ENCODE measurements around the gene ERC2. TPM values are rescaled to one million over a fixed set of nuclear protein-coding genes. Genes with fewer than 3 reads are reported as not detected.
"Not testable (repeated sequence)": the region's sequence is repeated elsewhere in the genome, so short reads cannot be mapped to it uniquely, and the experiment has no call there.

The ERC2 gene
- total and polyA plus RNA-seq, 7 experiments from 2014 or later = not detected

GRCh38 chr3:56066405-56066804, 401.9 kb downstream of the ERC2 start:
- H3K4me3 Mint-ChIP-seq = not testable (repeated sequence)

GRCh38 chr3:56064684-56065083, 403.6 kb downstream of the ERC2 start:
- ATAC-seq = no peak

More at GRCh38 chr3:56066405-56066804, 401.9 kb downstream of the ERC2 start:
- H3K4me3 ChIP-seq (ENCODE audit: low read length); H3K36me3 ChIP-seq (ENCODE audit: control insufficient read depth in 2 of 3, insufficient read depth in 3 of 3, low read length in 3 of 3); H3K9me3 ChIP-seq (ENCODE audit: control insufficient read depth in 2 of 3, low read length in 3 of 3); H3K27ac ChIP-seq (ENCODE audit: low read depth, low read length); H3K4me1 Mint-ChIP-seq; H3K4me1 ChIP-seq (ENCODE audit: control insufficient read depth in 2 of 2, insufficient read depth in 2 of 2, low read length in 2 of 2); CTCF ChIA-PET; H3K27me3 ChIP-seq (ENCODE audit: control insufficient read depth in 2 of 2, insufficient read depth in 2 of 2, low read length in 2 of 2); H3K27ac Mint-ChIP-seq; POLR2A ChIA-PET; H3K36me3 Mint-ChIP-seq; DNase-seq; intact Hi-C loops (cut with micrococcal nuclease); ATAC-seq: not testable (repeated sequence)
- Mint-ChIP-seq H3K27me3 (peaks cover 0 to 11% (median 4%) of the 10 kb centered on the region in 5 donors), H3K9me3 (peaks cover 2 to 15% (median 8%) of the 10 kb centered on the region in 11 donors)

GRCh38 chr3:56061279-56061626, 407.0 kb downstream of the ERC2 start:
- ChIA-PET CTCF (no interaction called here), POLR2A (no interaction called here)
- peaks cover 0 to 5% (median 3%) of the 10 kb centered on the region in 11 donors for H3K9me3 Mint-ChIP-seq
- no peaks in the 10 kb centered on the region for H3K9me3 ChIP-seq (ENCODE audit: control insufficient read depth in 2 of 3, low read length in 3 of 3)
- no peak overlapping the region for H3K4me3 ChIP-seq (ENCODE audit: low read length)
- H3K36me3 Mint-ChIP-seq = no peaks in the 10 kb centered on the region
- H3K27ac ChIP-seq (ENCODE audit: low read depth, low read length) = no peak overlapping the region
- no peak for DNase-seq
- H3K4me3 Mint-ChIP-seq = no peak overlapping the region
- H3K27me3 Mint-ChIP-seq = peaks cover 0 to 4% (median 0%) of the 10 kb centered on the region in 5 donors
- H3K36me3 ChIP-seq (ENCODE audit: control insufficient read depth in 2 of 3, insufficient read depth in 3 of 3, low read length in 3 of 3) = no peaks in the 10 kb centered on the region
- ATAC-seq = no peak
- no peaks in the 10 kb centered on the region for H3K4me1 ChIP-seq (ENCODE audit: control insufficient read depth in 2 of 2, insufficient read depth in 2 of 2, low read length in 2 of 2)
- no peaks in the 10 kb centered on the region for H3K27me3 ChIP-seq (ENCODE audit: control insufficient read depth in 2 of 2, insufficient read depth in 2 of 2, low read length in 2 of 2)
- no peak overlapping the region for H3K27ac Mint-ChIP-seq
- H3K4me1 Mint-ChIP-seq = no peaks in the 10 kb centered on the region
- intact Hi-C loops (cut with micrococcal nuclease) = no loop called here

More at GRCh38 chr3:56064684-56065083, 403.6 kb downstream of the ERC2 start:
- Histone ChIP-seq H3K36me3 (ENCODE audit: control insufficient read depth in 2 of 3, insufficient read depth in 3 of 3, low read length in 3 of 3) (no peaks in the 10 kb centered on the region), H3K27ac (ENCODE audit: low read depth, low read length) (no peak overlapping the region), H3K9me3 (ENCODE audit: control insufficient read depth in 2 of 3, low read length in 3 of 3) (no peaks in the 10 kb centered on the region), H3K27me3 (ENCODE audit: control insufficient read depth in 2 of 2, insufficient read depth in 2 of 2, low read length in 2 of 2) (no peaks in the 10 kb centered on the region), H3K4me3 (ENCODE audit: low read length) (no peak overlapping the region), H3K4me1 (ENCODE audit: control insufficient read depth in 2 of 2, insufficient read depth in 2 of 2, low read length in 2 of 2) (no peaks in the 10 kb centered on the region)
- ChIA-PET POLR2A (no interaction called here), CTCF (no interaction called here)
- Mint-ChIP-seq H3K27me3 (peaks cover 0 to 5% (median 4%) of the 10 kb centered on the region in 5 donors), H3K36me3 (no peaks in the 10 kb centered on the region), H3K4me3 (no peak overlapping the region), H3K9me3 (peaks cover 2 to 15% (median 8%) of the 10 kb centered on the region in 11 donors), H3K4me1 (no peaks in the 10 kb centered on the region), H3K27ac (no peak overlapping the region)
- intact Hi-C loops (cut with micrococcal nuclease) = no loop called here
- DNase-seq = no peak

- Histone ChIP-seq H3K9me3 (ENCODE audit: control insufficient read depth in 2 of 3, low read length in 3 of 3) (no peaks in the 10 kb centered on the region), H3K27ac (ENCODE audit: low read depth, low read length) (no peak overlapping the region), H3K36me3 (ENCODE audit: control insufficient read depth in 2 of 3, insufficient read depth in 3 of 3, low read length in 3 of 3) (no peaks in the 10 kb centered on the region), H3K4me1 (ENCODE audit: control insufficient read depth in 2 of 2, insufficient read depth in 2 of 2, low read length in 2 of 2) (no peaks in the 10 kb centered on the region), H3K4me3 (ENCODE audit: low read length) (no peak overlapping the region), H3K27me3 (ENCODE audit: control insufficient read depth in 2 of 2, insufficient read depth in 2 of 2, low read length in 2 of 2) (no peaks in the 10 kb centered on the region)
- ChIA-PET CTCF (no interaction called here), POLR2A (no interaction called here)
- H3K27me3 Mint-ChIP-seq = peaks cover 0 to 4% (median 0%) of the 10 kb centered on the region in 5 donors
- DNase-seq (no peak), ATAC-seq (no peak)
- H3K36me3 Mint-ChIP-seq = no peaks in the 10 kb centered on the region
- peaks cover 0 to 4% (median 0%) of the 10 kb centered on the region in 11 donors for H3K9me3 Mint-ChIP-seq
- H3K4me3 Mint-ChIP-seq = no peak overlapping the region
- H3K4me1 Mint-ChIP-seq = no peaks in the 10 kb centered on the region
- no peak overlapping the region for H3K27ac Mint-ChIP-seq
- intact Hi-C loops (cut with micrococcal nuclease) = no loop called here
Measured at GRCh38 chr3:56060521-56061278, 407.6 kb downstream of the ERC2 start.

- Histone ChIP-seq H3K9me3 (ENCODE audit: control insufficient read depth in 2 of 3, low read length in 3 of 3) (no peaks in the 10 kb centered on the region), H3K4me1 (ENCODE audit: control insufficient read depth in 2 of 2, insufficient read depth in 2 of 2, low read length in 2 of 2) (no peaks in the 10 kb centered on the region), H3K36me3 (ENCODE audit: control insufficient read depth in 2 of 3, insufficient read depth in 3 of 3, low read length in 3 of 3) (no peaks in the 10 kb centered on the region), H3K4me3 (ENCODE audit: low read length) (no peak overlapping the region), H3K27ac (ENCODE audit: low read depth, low read length) (no peak overlapping the region), H3K27me3 (ENCODE audit: control insufficient read depth in 2 of 2, insufficient read depth in 2 of 2, low read length in 2 of 2) (no peaks in the 10 kb centered on the region)
- intact Hi-C loops (cut with micrococcal nuclease) = no loop called here
- Mint-ChIP-seq H3K4me1 (no peaks in the 10 kb centered on the region), H3K27me3 (peaks cover 0 to 4% (median 0%) of the 10 kb centered on the region in 5 donors), H3K27ac (no peak overlapping the region), H3K4me3 (no peak overlapping the region), H3K9me3 (no peaks in the 10 kb centered on the region), H3K36me3 (no peaks in the 10 kb centered on the region)
- ChIA-PET POLR2A (no interaction called here), CTCF (no interaction called here)
- no peak for ATAC-seq
- no peak for DNase-seq
Measured at GRCh38 chr3:56059731-56060130, 408.5 kb downstream of the ERC2 start.

GRCh38 chr3:56055951-56056350, 412.3 kb downstream of the ERC2 start:
- H3K36me3 Mint-ChIP-seq = no peaks in the 10 kb centered on the region
- ATAC-seq (no peak), DNase-seq (no peak)
- Histone ChIP-seq H3K4me3 (ENCODE audit: low read length) (no peak overlapping the region), H3K9me3 (ENCODE audit: control insufficient read depth in 2 of 3, low read length in 3 of 3) (no peaks in the 10 kb centered on the region), H3K4me1 (ENCODE audit: control insufficient read depth in 2 of 2, insufficient read depth in 2 of 2, low read length in 2 of 2) (no peaks in the 10 kb centered on the region), H3K27ac (ENCODE audit: low read depth, low read length) (no peak overlapping the region), H3K36me3 (ENCODE audit: control insufficient read depth in 2 of 3, insufficient read depth in 3 of 3, low read length in 3 of 3) (no peaks in the 10 kb centered on the region), H3K27me3 (ENCODE audit: control insufficient read depth in 2 of 2, insufficient read depth in 2 of 2, low read length in 2 of 2) (no peaks in the 10 kb centered on the region)
- no peak overlapping the region for H3K27ac Mint-ChIP-seq
- intact Hi-C loops (cut with micrococcal nuclease) = no loop called here
- no peaks in the 10 kb centered on the region for H3K27me3 Mint-ChIP-seq
- peaks cover 0 to 4% (median 0%) of the 10 kb centered on the region in 11 donors for H3K9me3 Mint-ChIP-seq
- H3K4me3 Mint-ChIP-seq = no peak overlapping the region
- no peaks in the 10 kb centered on the region for H3K4me1 Mint-ChIP-seq
- CTCF ChIA-PET = no interaction called here
- POLR2A ChIA-PET = no interaction called here

- Mint-ChIP-seq H3K36me3 (no peaks in the 10 kb centered on the region), H3K27ac (no peak overlapping the region), H3K9me3 (peaks cover 0 to 4% (median 0%) of the 10 kb centered on the region in 11 donors), H3K4me3 (no peak overlapping the region), H3K4me1 (no peaks in the 10 kb centered on the region), H3K27me3 (peaks cover 0 to under 1% (median 0%) of the 10 kb centered on the region in 5 donors)
- DNase-seq = no peak
- ChIA-PET CTCF (no interaction called here), POLR2A (no interaction called here)
- Histone ChIP-seq H3K9me3 (ENCODE audit: control insufficient read depth in 2 of 3, low read length in 3 of 3) (no peaks in the 10 kb centered on the region), H3K36me3 (ENCODE audit: control insufficient read depth in 2 of 3, insufficient read depth in 3 of 3, low read length in 3 of 3) (no peaks in the 10 kb centered on the region), H3K4me1 (ENCODE audit: control insufficient read depth in 2 of 2, insufficient read depth in 2 of 2, low read length in 2 of 2) (no peaks in the 10 kb centered on the region), H3K4me3 (ENCODE audit: low read length) (no peak overlapping the region), H3K27ac (ENCODE audit: low read depth, low read length) (no peak overlapping the region), H3K27me3 (ENCODE audit: control insufficient read depth in 2 of 2, insufficient read depth in 2 of 2, low read length in 2 of 2) (no peaks in the 10 kb centered on the region)
- ATAC-seq = no peak
- intact Hi-C loops (cut with micrococcal nuclease) = no loop called here
Measured at GRCh38 chr3:56055546-56055945, 412.7 kb downstream of the ERC2 start.
